Stimulated activated CD8-positive, alpha-beta memory T cell treated with anti-CD3 and anti-CD28 coated beads, Interleukin-12 subunit alpha, Interleukin-12 subunit beta, amount 100 ng/mL, for 4 hours (primary cell): ENCODE results near the gene RNU7-1.

ENCODE experiments used
- DNase-seq: peaks from one replicate; pipeline ENCODE4 v3.0.0-alpha.2; 2020; ENCODE audit warnings: low read depth

The RNU7-1 gene

GRCh38 chr12:6965026-6965661 lies 21.5 kb downstream of the RNU7-1 start:
- DNase-seq = peak; percentile 73

GRCh38 chr12:6965714-6966113 lies 22.1 kb downstream of the RNU7-1 start:
- no peak for DNase-seq

GRCh38 chr12:6966351-6966750 lies 22.7 kb downstream of the RNU7-1 start:
- no peak for DNase-seq

GRCh38 chr12:6967651-6968100 lies 24.1 kb downstream of the RNU7-1 start:
- no peak for DNase-seq

GRCh38 chr12:6968426-6968825 lies 24.8 kb downstream of the RNU7-1 start:
- DNase-seq = no peak

GRCh38 chr12:6970096-6970527 lies 26.5 kb downstream of the RNU7-1 start:
- DNase-seq = no peak

- DNase-seq = no peak
These were observed 30.6 kb downstream of the RNU7-1 start for GRCh38 chr12:6974180-6974579.

- DNase-seq = no peak
These were observed 31.8 kb downstream of the RNU7-1 start for GRCh38 chr12:6975297-6976032.

GRCh38 chr12:6977653-6978052 lies 34.0 kb downstream of the RNU7-1 start:
- no peak for DNase-seq

GRCh38 chr12:6978188-6978587 lies 34.6 kb downstream of the RNU7-1 start:
- no peak for DNase-seq

- DNase-seq = no peak
These were observed 35.0 kb downstream of the RNU7-1 start for GRCh38 chr12:6978611-6979011.

- DNase-seq = no peak
These were observed 35.4 kb downstream of the RNU7-1 start for GRCh38 chr12:6979021-6979420.

- no peak for DNase-seq
These were observed 35.8 kb downstream of the RNU7-1 start for GRCh38 chr12:6979453-6979852.

GRCh38 chr12:6980075-6980474 lies 36.5 kb downstream of the RNU7-1 start:
- no peak for DNase-seq

GRCh38 chr12:6980740-6981139 lies 37.1 kb downstream of the RNU7-1 start:
- no peak for DNase-seq

- DNase-seq = no peak
These were observed 37.8 kb downstream of the RNU7-1 start for GRCh38 chr12:6981152-6982052.

- no peak for DNase-seq
These were observed 38.9 kb downstream of the RNU7-1 start for GRCh38 chr12:6982532-6982931.

- no peak for DNase-seq
These were observed 44.4 kb downstream of the RNU7-1 start for GRCh38 chr12:6987956-6988553.
